GM23248 (cell line): ENCODE results near the gene ZC2HC1C. TPM values are rescaled to one million over a fixed set of nuclear protein-coding genes. Genes with fewer than 3 reads are reported as not detected.

Experiments
- DNase-seq: peaks from one replicate; pipeline ENCODE4 v3.0.0-alpha.2; 2015
- H2AFZ ChIP-seq: fragments of 200-600 bp; sonication (generic); 2 replicates; pipeline ENCODE4 v1.6.1; 2016; ENCODE audit warnings: antibody characterized with exemption
- H3F3A ChIP-seq: fragments of 200-600 bp; sonication (generic); 2 replicates; pipeline ENCODE4 v1.6.1; 2016; ENCODE audit warnings: mild to moderate bottlenecking, antibody characterized with exemption, mixed run types; ENCODE audit not compliant: insufficient read depth
- H3K27ac ChIP-seq: fragments of 200-600 bp; sonication (generic); 2 replicates; pipeline ENCODE4 v1.5.1; 2016; ENCODE audit warnings: mild to moderate bottlenecking
- H3K27me3 ChIP-seq: fragments of 200-600 bp; sonication (generic); replicated peaks from 2 replicates; pipeline ENCODE4 v1.6.1; 2016; ENCODE audit warnings: mild to moderate bottlenecking; ENCODE audit not compliant: insufficient read depth
- H3K36me3 ChIP-seq: fragments of 200-600 bp; sonication (generic); 2 replicates; pipeline ENCODE4 v1.6.1; 2016; ENCODE audit warnings: low read depth, mild to moderate bottlenecking
- H3K4me1 ChIP-seq: fragments of 200-600 bp; sonication (generic); 2 replicates; pipeline ENCODE4 v1.6.1; 2016; ENCODE audit warnings: mild to moderate bottlenecking; ENCODE audit not compliant: insufficient read depth
- H3K4me2 ChIP-seq: fragments of 200-600 bp; sonication (generic); one replicate; pipeline ENCODE4 v1.6.1; 2016; ENCODE audit warnings: mild to moderate bottlenecking; ENCODE audit not compliant: unreplicated experiment
- H3K4me3 ChIP-seq: fragments of 200-600 bp; sonication (generic); 2 replicates; pipeline ENCODE4 v1.5.1; 2016; ENCODE audit warnings: mild to moderate bottlenecking
- H3K79me2 ChIP-seq: fragments of 200-600 bp; sonication (generic); 2 replicates; pipeline ENCODE4 v1.6.1; 2016; ENCODE audit warnings: mild to moderate bottlenecking; ENCODE audit not compliant: insufficient read depth
- H3K9ac ChIP-seq: fragments of 200-600 bp; sonication (generic); 2 replicates; pipeline ENCODE4 v1.6.1; 2016; ENCODE audit warnings: mild to moderate bottlenecking
- H3K9me2 ChIP-seq: fragments of 200-600 bp; sonication (generic); 2 replicates; pipeline ENCODE4 v1.6.1; 2016; ENCODE audit warnings: mixed run types, mild to moderate bottlenecking, moderate library complexity; ENCODE audit not compliant: insufficient read depth
- H3K9me3 ChIP-seq: fragments of 200-600 bp; sonication (generic); one replicate; pipeline ENCODE4 v1.6.1; 2017; ENCODE audit warnings: low read depth
- H4K20me1 ChIP-seq: fragments of 200-600 bp; sonication (generic); 2 replicates; pipeline ENCODE4 v1.6.0; 2016; ENCODE audit not compliant: insufficient read depth
- EZH2 ChIP-seq: fragments of 200-600 bp; sonication (generic); IDR thresholded peaks from 2 replicates; pipeline ENCODE4 v1.6.1; 2018; ENCODE audit warnings: antibody characterized with exemption, mild to moderate bottlenecking; ENCODE audit not compliant: insufficient read depth, poor library complexity, severe bottlenecking
- EZH2phosphoT487 ChIP-seq: fragments of 200-600 bp; sonication (generic); IDR thresholded peaks from 2 replicates; pipeline ENCODE4 v1.6.1; 2018; ENCODE audit warnings: antibody characterized with exemption, moderate library complexity, mild to moderate bottlenecking, low read depth; ENCODE audit not compliant: insufficient read depth
- WGBS, 2 experiments: methylation state at CpG; one replicate each; pipeline ENCODE4 v1.1.6; 2015 to 2017; ENCODE audit warnings: low lambda C conversion rate in 2 of 2, low coverage in 1 of 2; ENCODE audit errors: missing lambda C conversion rate in 2 of 2; 5-methylcytosine and 5-hydroxymethylcytosine counted together
- in situ Hi-C: fragments of 300-500 bp; cut with MboI; formaldehyde crosslinking; loops from 2 replicates; pipeline ENCODE4 v1.15.0; 2020
- polyA plus RNA-seq: library from polyadenylated mRNA; unstranded; fragments of >200 nt; fragmentation: Nextera tagmentation; extraction: Ambion mirVana; gene quantifications from 2 replicates; pipeline ENCODE4 v1.2.1, GENCODE V29; 2016
- small RNA-seq: library from RNA; depleted of rRNA; stranded (forward); fragments of <200 nt; gene quantifications from one replicate; pipeline ENCODE3, GENCODE V24; 2014; ENCODE audit warnings: low read depth, low replicate concordance
- total RNA-seq: library from RNA; depleted of rRNA; stranded (reverse); fragments of >200 nt; shearing (Covaris generic); gene quantifications from 2 replicates; pipeline ENCODE4 v1.2.3, GENCODE V29; 2014; rRNA removed

ZC2HC1C gene
- total and polyA plus RNA-seq, 2 experiments from 2014 or later: 1.0 to 5.3 TPM

GRCh38 chr14:75128596-75128990 is 59.2 kb downstream of the ZC2HC1C start:
- Histone ChIP-seq H3K9ac (no peak overlapping the region), H3K79me2 (peaks cover 79% of the 10 kb centered on the region), H4K20me1 (no peaks in the 10 kb centered on the region), H3K9me2 (no peaks in the 10 kb centered on the region), H3K4me1 (peaks cover 25% of the 10 kb centered on the region), H3K9me3 (no peaks in the 10 kb centered on the region), H3K36me3 (peaks cover 5% of the 10 kb centered on the region; the same call in 1 of the 2 replicates), H3F3A (peaks cover 46% of the 10 kb centered on the region), H2AFZ (no peak overlapping the region), H3K4me2 (no peak overlapping the region), H3K4me3 (no peak overlapping the region), H3K27ac (no peak overlapping the region), H3K27me3 (no peaks in the 10 kb centered on the region)
- in situ Hi-C loops: loop anchor here (10.0 to 25.0 kb wide), 2 partner anchors 176 to 334 kb away; no protein-coding TSS in a partner anchor
- WGBS, 2 experiments: 93 to 98% methylated on average over 5 of the region's 5 CpGs
- TF ChIP-seq EZH2: no peak
- no peak for TF ChIP-seq EZH2phosphoT487
- DNase-seq: no peak

Small RNA genes within 50 kb of the gene (small RNA-seq; reads per million reads assigned to genes)
- gene HIF1AP1: not detected
- gene RNU6-689P: not detected

Other genes with a start within 250 kb of the ZC2HC1C start
- not detected in 2 replicates for gene PROX2, start 193.5 kb upstream of the ZC2HC1C start, total RNA-seq
- 0.05 TPM in 1 of 2 replicates, not detected in the other for gene PROX2, start 193.5 kb upstream of the ZC2HC1C start, polyA plus RNA-seq
- gene DLST, start 187.7 kb upstream of the ZC2HC1C start, total RNA-seq: 60.8 and 88.1 TPM in 2 replicates
- 11.8 and 12.4 TPM in 2 replicates for gene DLST, start 187.7 kb upstream of the ZC2HC1C start, polyA plus RNA-seq
- 0.38 and 1.4 TPM in 2 replicates for gene RPS6KL1, start 146.4 kb upstream of the ZC2HC1C start, total RNA-seq
- 0.23 TPM in 1 of 2 replicates, not detected in the other for gene RPS6KL1, start 146.4 kb upstream of the ZC2HC1C start, polyA plus RNA-seq
- gene PGF, start 114.0 kb upstream of the ZC2HC1C start, total RNA-seq: 1.5 and 1.8 TPM in 2 replicates
- 1.1 and 2.1 TPM in 2 replicates for gene PGF, start 114.0 kb upstream of the ZC2HC1C start, polyA plus RNA-seq
- gene EIF2B2, start 66.7 kb upstream of the ZC2HC1C start, total RNA-seq: 18.6 and 40.6 TPM in 2 replicates
- 50.2 and 55.0 TPM in 2 replicates for gene EIF2B2, start 66.7 kb upstream of the ZC2HC1C start, polyA plus RNA-seq
- gene MLH3, start 18.2 kb upstream of the ZC2HC1C start, total RNA-seq: 12.3 and 19.9 TPM in 2 replicates
- gene MLH3, start 18.2 kb upstream of the ZC2HC1C start, polyA plus RNA-seq: 7.3 and 10.8 TPM in 2 replicates
- gene ACYP1, start 5.6 kb upstream of the ZC2HC1C start, total RNA-seq: 5.7 and 7.3 TPM in 2 replicates
- 18.0 and 19.3 TPM in 2 replicates for gene ACYP1, start 5.6 kb upstream of the ZC2HC1C start, polyA plus RNA-seq
- gene NEK9, start 57.4 kb downstream of the ZC2HC1C start, total RNA-seq: 27.6 and 41.0 TPM in 2 replicates
- gene NEK9, start 57.4 kb downstream of the ZC2HC1C start, polyA plus RNA-seq: 41.2 and 47.6 TPM in 2 replicates
- gene TMED10, start 107.0 kb downstream of the ZC2HC1C start, total RNA-seq: 359 and 363 TPM in 2 replicates
- 540 and 553 TPM in 2 replicates for gene TMED10, start 107.0 kb downstream of the ZC2HC1C start, polyA plus RNA-seq
- 118 and 124 TPM in 2 replicates for gene FOS, start 209.2 kb downstream of the ZC2HC1C start, total RNA-seq
- gene FOS, start 209.2 kb downstream of the ZC2HC1C start, polyA plus RNA-seq: 107 and 110 TPM in 2 replicates